K562 (cell line): Measurements from ENCODE around the gene GDNF. TPM values are rescaled to one million over a fixed set of nuclear protein-coding genes. Genes with fewer than 3 reads are reported as not detected.

Source experiments
- ATAC-seq: fragments of 200-7000 bp; cut with Tn5 transposase; 3 replicates; pipeline ENCODE4 v1.9.1; 2020; ENCODE audit warnings: moderate library complexity
- BruUV-seq: library from RNA; stranded (reverse); fragments of 400-500 nt; replicated peaks from 2 replicates; lab custom pipeline; 2021; lab: Mats Ljungman, UMichigan
- CTCF ChIA-PET: fragments of 300-600 bp; formaldehyde crosslinking; extraction: SDS; loops from one replicate; lab custom pipeline; 2021; ENCODE audit warnings: low intra/inter-chr PET ratio; lab: Yijun Ruan, JAX
- POLR2A ChIA-PET: fragments of 300-600, 350-650 bp; sonication (Branson Sonifier 250); formaldehyde crosslinking; extraction: SDS; loops from one replicate; lab custom pipeline; 2021; ENCODE audit warnings: antibody characterized with exemption, inconsistent platforms; lab: Yijun Ruan, JAX
- DNase-seq, 4 experiments: peaks; one replicate each; pipeline versions ENCODE4 v3.0.0 to v3.0.0-alpha.2; 2011 to 2018; ENCODE audit warnings: low spot score in 3 of 4, mixed read lengths in 3 of 4; ENCODE audit errors: extremely low read depth in 1 of 4
- FAIRE-seq: peaks from 2 replicates; lab custom pipeline; 2011; peaks lifted over from hg19 to GRCh38; lab: Jason Lieb, UNC
- H2AFZ ChIP-seq: 2 replicates; pipeline ENCODE4 v1.6.0; 2011; ENCODE audit warnings: low read depth, low read length, control low read depth, inconsistent platforms
- H3K27ac ChIP-seq: fragments of 200-600 bp; 3 replicates; pipeline ENCODE4 v1.8.0; 2011; ENCODE audit warnings: low read depth, mild to moderate bottlenecking, control low read depth, inconsistent platforms, low read length, moderate library complexity, mixed read lengths; ENCODE audit errors: extremely low read depth
- H3K27me3 ChIP-seq, 2 experiments: fragments of 300-600 bp in 1 of 2; 2 replicates in 1 of 2; 3 replicates in 1 of 2; pipeline versions ENCODE4 v1.6.0 to v1.8.0; 2011; ENCODE audit warnings: inconsistent platforms in 2 of 2, low read length in 2 of 2, mild to moderate bottlenecking in 1 of 2, mixed read lengths in 1 of 2, moderate library complexity in 1 of 2; ENCODE audit not compliant: control insufficient read depth in 2 of 2, insufficient read depth in 2 of 2
- H3K36me3 ChIP-seq: fragments of 300-600 bp; 3 replicates; pipeline ENCODE4 v1.8.0; 2011; ENCODE audit warnings: mild to moderate bottlenecking, low read length, inconsistent platforms; ENCODE audit not compliant: control insufficient read depth, insufficient read depth
- H3K4me1 ChIP-seq, 2 experiments: fragments of 200-600 bp in 1 of 2; replicated peaks in 1 of 2; 2 replicates in 1 of 2; 3 replicates in 1 of 2; pipeline versions ENCODE4 v1.5.1 to v1.8.0; 2011; ENCODE audit warnings: inconsistent platforms in 2 of 2, low read length in 2 of 2, mild to moderate bottlenecking in 1 of 2, mixed read lengths in 1 of 2, moderate library complexity in 1 of 2; ENCODE audit not compliant: control insufficient read depth in 2 of 2, insufficient read depth in 2 of 2
- H3K4me2 ChIP-seq: 2 replicates; pipeline ENCODE4 v1.6.1; 2011; ENCODE audit warnings: low read length, control low read depth, inconsistent platforms, mixed read lengths; ENCODE audit not compliant: insufficient read depth
- H3K4me3 ChIP-seq: fragments of 200-600 bp; sonication (generic), shearing (Covaris generic); 2 replicates; pipeline ENCODE4 v1.5.1; 2016; ENCODE audit warnings: control low read depth, inconsistent platforms
- H3K79me2 ChIP-seq: fragments of 200-600 bp; 3 replicates; pipeline ENCODE4 v1.8.0; 2011; ENCODE audit warnings: low read length, inconsistent platforms; ENCODE audit not compliant: control insufficient read depth, insufficient read depth
- H3K9ac ChIP-seq, 2 experiments: 2 replicates each; pipeline versions ENCODE4 v1.6.0 to v1.6.1; 2011; ENCODE audit warnings: low read depth in 2 of 2, low read length in 2 of 2, control low read depth in 1 of 2, inconsistent platforms in 1 of 2, mild to moderate bottlenecking in 1 of 2, mixed read lengths in 1 of 2; ENCODE audit not compliant: insufficient read depth in 1 of 2
- H3K9me1 ChIP-seq: one replicate; pipeline ENCODE4 v1.6.0; 2011; ENCODE audit warnings: inconsistent platforms, mild to moderate bottlenecking, low read length, moderate library complexity; ENCODE audit not compliant: control insufficient read depth, insufficient read depth
- H3K9me3 ChIP-seq: replicated peaks from 2 replicates; pipeline ENCODE4 v1.5.1; 2011; ENCODE audit warnings: low read depth, low read length, inconsistent platforms; ENCODE audit not compliant: control insufficient read depth, insufficient read depth
- H4K20me1 ChIP-seq: replicated peaks from 2 replicates; pipeline ENCODE4 v1.6.1; 2011; ENCODE audit warnings: low read length, inconsistent platforms, mixed read lengths; ENCODE audit not compliant: control insufficient read depth, insufficient read depth
- FOSL1 ChIP-seq: fragments of 200-800 bp; sonication (Bioruptor generic); conservative IDR thresholded peaks from 2 replicates; pipeline ENCODE4 v1.6.1; 2016; ENCODE audit warnings: missing genetic modification characterization, missing compliant biosample characterization
- HMG20A ChIP-seq: fragments of 450-650 bp; formaldehyde crosslinking; conservative IDR thresholded peaks from 2 replicates; pipeline ENCODE4 v1.4.0; 2020; ENCODE audit warnings: mild to moderate bottlenecking, mixed read lengths
- MTA2 ChIP-seq: fragments of 450-650 bp; IDR thresholded peaks from 2 replicates; pipeline ENCODE4 v1.6.1; 2016; ENCODE audit warnings: low read depth
- PATZ1 ChIP-seq: fragments of 250-450 bp; sonication (Bioruptor Pico); IDR thresholded peaks from 2 replicates; pipeline ENCODE4 v1.5.0; 2020; ENCODE audit warnings: mild to moderate bottlenecking, borderline replicate concordance
- ZBTB1 ChIP-seq: sonication (generic); formaldehyde crosslinking; IDR thresholded peaks from 2 replicates; pipeline ENCODE4 v1.8.1; 2023; ENCODE audit warnings: missing genetic modification reagents, low read depth, mild to moderate bottlenecking, borderline replicate concordance
- ZEB2 ChIP-seq: fragments of 450-650 bp; IDR thresholded peaks from 2 replicates; pipeline ENCODE4 v1.6.1; 2016
- ZNF124 ChIP-seq: sonication (generic); formaldehyde crosslinking; IDR thresholded peaks from 2 replicates; pipeline ENCODE4 v1.8.1; 2022; ENCODE audit warnings: missing genetic modification reagents
- ZNF133 ChIP-seq: fragments of 250-450 bp; sonication (Bioruptor Pico); IDR thresholded peaks from 2 replicates; pipeline ENCODE4 v1.4.0; 2020; ENCODE audit warnings: mild to moderate bottlenecking
- ZNF41 ChIP-seq: fragments of 250-450 bp; sonication (Bioruptor Pico); conservative IDR thresholded peaks from 2 replicates; pipeline ENCODE4 v1.4.0; 2020; ENCODE audit warnings: mild to moderate bottlenecking
- WGBS: fragments of 100-300 bp; shearing (Covaris generic); methylation state at CpG from one replicate; pipeline ENCODE4 v1.1.6; 2016; ENCODE audit warnings: low coverage, mixed read lengths; ENCODE audit not compliant: insufficient coverage; ENCODE audit errors: missing lambda C conversion rate; 5-methylcytosine and 5-hydroxymethylcytosine counted together
- in situ Hi-C: fragments of 300-500 bp; cut with MboI; formaldehyde crosslinking; loops from 4 replicates; pipeline ENCODE4 v1.15.0; 2018; ENCODE audit warnings: inconsistent platforms, mixed read lengths
- intact Hi-C: fragments of 100-400 bp; cut with micrococcal nuclease; formaldehyde crosslinking; loops from 2 replicates; pipeline ENCODE4 v1.14.2; 2022
- polyA plus RNA-seq, 8 experiments: library from polyadenylated mRNA; depleted of rRNA in 4 of 8; stranded (reverse) in 5 of 8; unstranded in 3 of 8; fragments of >200 nt; fragmentation: Nextera tagmentation in 2 of 8; fragmentation: Illumina TruSeq in 1 of 8; extraction: Ambion mirVana in 2 of 8; extraction: Trizol in 1 of 8; gene quantifications; 2 replicates each; pipeline versions ENCODE4 v1.2.1 to v1.2.3, GENCODE V29; 2011 to 2014; ENCODE audit warnings: inconsistent platforms in 1 of 8, missing spikeins in 1 of 8
- total RNA-seq, 7 experiments: library from RNA; depleted of rRNA in 6 of 7; stranded (reverse); fragments of >200 nt in 6 of 7; fragmentation: Illumina TruSeq in 2 of 7; extraction: Trizol in 2 of 7; gene quantifications; 2 replicates each; pipeline versions ENCODE4 v1.2.1 to v1.2.3, GENCODE V29; 2011 to 2021; ENCODE audit warnings: low replicate concordance in 1 of 7

The GDNF gene
- total and polyA plus RNA-seq, 9 of the 15 experiments (the other 6 are each of a cell fraction or from before 2014, with no cell fraction given): not detected

DNA sequence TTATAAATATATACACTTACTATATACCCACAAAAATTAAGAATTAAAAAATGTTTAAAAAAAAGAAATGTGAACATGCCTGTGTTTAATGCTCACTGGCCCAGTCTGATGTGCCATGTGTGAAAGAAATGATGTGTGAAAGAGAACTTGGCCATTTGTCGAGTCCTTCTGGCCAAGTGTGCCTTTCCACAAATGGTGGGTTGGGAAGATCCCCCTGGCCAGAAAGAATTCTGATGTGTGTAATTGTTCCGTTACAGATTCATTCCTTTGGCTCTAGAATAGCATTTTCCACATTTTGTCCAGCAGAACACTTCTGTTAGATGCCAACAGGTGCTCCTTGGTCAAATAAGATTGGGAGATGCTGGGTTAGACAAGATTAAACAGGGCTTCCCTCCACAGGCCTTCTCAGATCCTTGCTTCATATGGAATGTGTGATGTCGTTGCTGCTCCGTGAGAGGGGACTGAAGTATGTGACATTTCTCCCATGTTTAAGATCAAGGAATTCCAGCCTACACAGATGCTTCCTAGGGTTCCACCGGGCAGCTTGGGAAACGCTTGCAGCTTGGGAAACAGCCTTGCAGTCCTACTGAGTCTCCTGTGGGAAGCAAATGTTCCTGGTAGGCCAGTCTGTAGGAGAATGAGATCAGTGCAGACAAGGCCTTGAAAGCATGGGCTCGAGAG, 32.1 kb downstream of the GDNF start:
- no peak for DNase-seq
- Histone ChIP-seq H3K4me1 (peaks cover 0 to 2% of the 10 kb centered on the region in 2 experiments; a peak in 1 of 5 replicates), H3K9me1 (no peaks in the 10 kb centered on the region), H3K79me2 (no peaks in the 10 kb centered on the region), H2AFZ (no peak overlapping the region), H3K9me3 (no peaks in the 10 kb centered on the region), H3K27me3 (peaks cover 36 to 48% of the 10 kb centered on the region in 2 experiments), H3K4me3 (no peak overlapping the region), H3K27ac (no peak overlapping the region), H3K36me3 (no peaks in the 10 kb centered on the region), H4K20me1 (no peaks in the 10 kb centered on the region), H3K4me2 (no peak overlapping the region), H3K9ac (no peak overlapping the region)
- no TSS peak for BruUV-seq
- intact Hi-C loops: no loop called here
- TF ChIP-seq ZNF133 (no peak), PATZ1 (CRISPR knock-in tag) (no peak), ZNF124 (CRISPR knock-in tag) (no peak), MTA2 (no peak), ZEB2 (no peak), HMG20A (CRISPR knock-in tag) (no peak), ZBTB1 (CRISPR knock-in tag) (no peak), ZNF41 (CRISPR knock-in tag) (no peak), FOSL1 (no peak)
- ChIA-PET POLR2A (no interaction called here), CTCF (no interaction called here)
- no peak for FAIRE-seq
- WGBS: 0% methylated on average over 7 of the region's 7 CpGs
- in situ Hi-C loops: no loop called here
- no peak for ATAC-seq
